Mucosa of rectum (tissue), 2 donors: ENCODE data around the gene PRTG.

Experiments used
- H3K27ac ChIP-seq, 2 donors: one replicate each; pipeline ENCODE4 v1.7.0; 2013; ENCODE audit warnings: inconsistent platforms in 2 of 2, low read depth in 2 of 2, low read length in 2 of 2
- H3K27me3 ChIP-seq, 2 donors: one replicate each; pipeline ENCODE4 v1.7.0; 2013; ENCODE audit warnings: low read length in 2 of 2; ENCODE audit not compliant: control insufficient read depth in 2 of 2, insufficient read depth in 2 of 2
- H3K36me3 ChIP-seq, 2 donors: one replicate each; pipeline ENCODE4 v1.7.0; 2013; ENCODE audit warnings: low read length in 2 of 2; ENCODE audit not compliant: control insufficient read depth in 2 of 2, insufficient read depth in 2 of 2
- H3K4me1 ChIP-seq, 2 donors: one replicate each; pipeline ENCODE4 v1.7.0; 2013; ENCODE audit warnings: low read length in 2 of 2, mild to moderate bottlenecking in 1 of 2; ENCODE audit not compliant: control insufficient read depth in 2 of 2, insufficient read depth in 2 of 2
- H3K4me3 ChIP-seq, 2 donors: one replicate each; pipeline ENCODE4 v1.7.0; 2013; ENCODE audit warnings: low read length in 2 of 2
- H3K9ac ChIP-seq, 2 donors: one replicate each; pipeline ENCODE4 v1.7.0; 2013; ENCODE audit warnings: low read length in 2 of 2, low read depth in 1 of 2, mild to moderate bottlenecking in 1 of 2
- H3K9me3 ChIP-seq, 2 donors: one replicate each; pipeline ENCODE4 v1.7.0; 2013; ENCODE audit warnings: low read length in 2 of 2; ENCODE audit not compliant: control insufficient read depth in 2 of 2
- donor health status: healthy.
- donor health status: Normal muscosa, but diverticular disease.

The PRTG gene

DNA sequence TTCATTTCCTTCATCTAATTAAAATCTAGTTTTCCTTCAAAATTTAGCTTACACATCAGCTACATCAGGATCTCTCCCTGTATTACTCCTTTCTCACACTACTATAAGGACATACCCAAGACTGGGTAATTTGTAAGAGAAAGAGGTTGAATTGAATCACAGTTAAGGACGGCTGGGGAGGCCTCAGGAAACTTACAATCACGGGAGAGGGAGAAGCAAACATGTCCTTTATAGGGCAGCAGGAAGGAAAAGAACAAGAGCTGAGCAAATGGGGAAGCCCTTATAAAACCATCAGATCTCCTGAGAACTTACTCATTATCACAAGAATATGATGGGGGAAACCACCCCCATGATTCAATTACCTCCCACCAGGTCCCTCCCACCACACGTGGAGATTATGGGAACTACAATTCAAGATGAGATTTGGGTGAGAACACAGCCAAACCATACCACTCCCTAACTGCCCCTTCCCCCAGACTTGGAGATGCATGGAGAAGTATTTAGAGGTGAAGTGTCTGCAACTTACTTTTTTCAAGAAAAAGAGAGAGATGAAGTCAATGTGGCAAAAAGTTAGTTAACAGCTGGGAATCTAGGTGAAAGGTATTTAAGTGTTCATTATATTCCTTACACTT is 21.3 kb downstream of the PRTG start:
- Histone ChIP-seq H3K9me3 (no peaks in the 10 kb centered on the region), H3K4me1 (no peaks in the 10 kb centered on the region), H3K9ac (no peak overlapping the region), H3K4me3 (no peak overlapping the region), H3K36me3 (no peaks in the 10 kb centered on the region), H3K27ac (no peak overlapping the region), H3K27me3 (no peaks in the 10 kb centered on the region)

DNA sequence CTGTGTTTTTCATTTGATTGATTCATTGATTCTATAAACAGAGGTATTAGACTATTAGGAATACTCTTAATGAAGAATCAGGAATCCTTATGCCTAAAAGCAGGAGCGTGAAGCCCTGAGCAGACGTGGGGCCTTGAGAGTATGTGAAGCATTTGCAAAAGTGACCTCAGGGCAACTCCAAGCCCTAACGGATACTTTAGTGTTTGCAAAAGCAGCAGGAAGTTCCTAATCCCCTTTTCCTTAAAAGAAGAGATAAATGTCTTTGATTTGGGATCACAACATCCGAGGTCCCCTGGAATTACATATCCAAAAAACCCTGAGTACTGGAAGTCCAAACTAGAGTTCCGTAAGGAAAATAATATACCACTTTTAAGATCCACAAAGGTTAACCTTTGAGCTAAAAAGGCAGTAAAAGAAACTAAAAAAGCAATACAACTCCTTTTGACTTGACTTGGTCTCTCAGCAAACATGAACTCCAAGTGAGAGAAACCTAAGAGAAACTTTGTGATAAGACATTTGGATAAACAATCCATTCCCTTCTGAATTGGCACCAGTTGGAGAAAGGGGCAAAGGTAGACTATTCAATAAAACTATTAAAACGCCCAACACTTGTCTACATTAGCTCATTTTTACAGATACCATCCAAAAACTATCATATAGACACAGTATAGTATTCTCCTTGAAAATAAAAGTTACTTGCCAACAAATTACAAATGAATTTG is 27.4 kb downstream of the PRTG start:
- Histone ChIP-seq H3K9me3 (no peaks in the 10 kb centered on the region), H3K27ac (no peak overlapping the region), H3K36me3 (no peaks in the 10 kb centered on the region), H3K27me3 (no peaks in the 10 kb centered on the region), H3K4me3 (no peak overlapping the region), H3K9ac (no peak overlapping the region), H3K4me1 (peaks cover 0 to 5% of the 10 kb centered on the region in 2 donors)

DNA sequence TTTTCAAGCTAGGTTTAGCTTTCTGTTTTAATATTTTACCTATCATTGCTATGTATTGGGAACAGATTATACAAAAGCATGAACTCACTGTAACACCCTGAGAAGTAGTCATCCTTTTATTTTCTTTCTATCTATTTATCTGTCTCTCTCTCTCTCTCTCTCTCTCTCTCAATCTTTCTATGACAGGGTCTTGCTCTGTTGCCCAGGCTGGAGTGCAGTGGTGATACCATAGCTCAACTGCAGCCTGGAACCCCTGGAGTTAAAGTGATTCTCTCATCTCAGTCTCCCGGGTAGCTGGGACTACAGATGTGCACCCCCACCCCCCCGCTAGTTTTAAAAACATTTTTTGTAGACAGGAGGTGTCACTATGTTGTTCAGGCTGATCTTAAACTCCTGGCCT is 28.9 kb downstream of the PRTG start:
- H3K4me1 ChIP-seq, result peaks cover 0 to 5% of the 10 kb centered on the region in 2 donors
- H3K4me3 ChIP-seq, result no peak overlapping the region
- H3K27me3 ChIP-seq, result no peaks in the 10 kb centered on the region
- no peak overlapping the region for H3K27ac ChIP-seq
- no peaks in the 10 kb centered on the region for H3K36me3 ChIP-seq
- H3K9ac ChIP-seq, result no peak overlapping the region
- no peaks in the 10 kb centered on the region for H3K9me3 ChIP-seq

DNA sequence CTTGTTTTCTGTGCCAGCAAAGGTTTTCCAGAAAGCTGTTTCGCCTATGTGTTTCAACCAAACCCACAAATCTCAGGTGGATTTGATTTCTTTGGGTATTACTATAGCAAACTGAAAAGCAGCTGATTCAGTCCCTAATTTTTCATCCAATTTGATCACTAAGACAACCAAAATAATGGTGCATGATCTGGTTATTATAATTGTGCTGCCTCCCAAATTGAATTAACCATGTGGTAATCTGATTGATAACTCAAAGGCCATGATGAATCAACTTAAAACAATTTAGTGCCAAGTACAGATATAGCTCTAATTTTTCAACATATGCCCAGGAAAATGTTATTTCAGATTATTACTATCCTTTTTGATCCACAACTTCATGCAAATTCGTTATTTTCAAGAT is 30.6 kb downstream of the PRTG start:
- Histone ChIP-seq H3K4me1 (peaks cover 0 to 5% of the 10 kb centered on the region in 2 donors), H3K9me3 (no peaks in the 10 kb centered on the region), H3K4me3 (no peak overlapping the region), H3K36me3 (no peaks in the 10 kb centered on the region), H3K27me3 (no peaks in the 10 kb centered on the region), H3K9ac (no peak overlapping the region), H3K27ac (no peak overlapping the region)

DNA sequence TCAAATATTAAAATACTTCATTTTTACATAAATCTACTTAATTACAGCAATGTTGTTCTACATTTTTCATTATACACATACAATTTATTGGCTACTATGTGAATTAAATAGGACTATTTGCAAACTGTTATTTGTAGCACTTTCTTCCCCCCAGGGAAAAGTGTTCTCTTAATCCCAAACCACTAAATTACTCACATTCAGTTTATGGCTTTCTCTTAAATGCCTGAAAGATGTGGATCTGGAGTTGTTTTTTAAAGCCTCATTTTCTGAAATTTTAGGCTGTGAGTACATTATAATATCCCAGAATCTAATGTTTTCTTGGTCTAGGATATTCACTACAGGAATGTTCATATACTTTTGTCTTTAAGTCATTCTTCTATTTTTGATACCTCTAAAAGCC is 32.7 kb downstream of the PRTG start:
- Histone ChIP-seq H3K27me3 (no peaks in the 10 kb centered on the region), H3K36me3 (no peaks in the 10 kb centered on the region), H3K9me3 (no peaks in the 10 kb centered on the region), H3K9ac (no peak overlapping the region), H3K4me1 (peaks cover 0 to 3% of the 10 kb centered on the region in 2 donors), H3K4me3 (no peak overlapping the region), H3K27ac (no peak overlapping the region)

DNA sequence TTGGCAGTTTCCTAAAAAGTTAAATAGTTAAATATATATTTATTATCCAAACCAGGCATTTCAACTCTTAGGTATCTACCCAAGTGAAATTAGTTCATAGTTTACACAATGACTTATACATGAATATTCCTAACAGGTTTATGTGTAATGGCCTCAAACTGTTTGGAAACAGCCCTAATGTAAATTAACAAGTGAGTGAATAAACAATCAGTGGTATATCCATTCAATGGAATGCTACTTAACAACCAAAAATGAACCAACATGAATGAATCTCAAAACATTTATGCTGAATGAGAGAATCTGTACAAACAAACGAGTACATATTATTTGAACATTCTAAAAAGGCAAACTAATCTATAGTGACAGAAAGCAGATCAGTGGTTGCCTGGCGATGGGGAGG is 33.5 kb downstream of the PRTG start:
- Histone ChIP-seq H3K4me1 (no peaks in the 10 kb centered on the region), H3K27me3 (no peaks in the 10 kb centered on the region), H3K9me3 (no peaks in the 10 kb centered on the region), H3K36me3 (no peaks in the 10 kb centered on the region), H3K9ac (no peak overlapping the region), H3K4me3 (no peak overlapping the region), H3K27ac (no peak overlapping the region)

DNA sequence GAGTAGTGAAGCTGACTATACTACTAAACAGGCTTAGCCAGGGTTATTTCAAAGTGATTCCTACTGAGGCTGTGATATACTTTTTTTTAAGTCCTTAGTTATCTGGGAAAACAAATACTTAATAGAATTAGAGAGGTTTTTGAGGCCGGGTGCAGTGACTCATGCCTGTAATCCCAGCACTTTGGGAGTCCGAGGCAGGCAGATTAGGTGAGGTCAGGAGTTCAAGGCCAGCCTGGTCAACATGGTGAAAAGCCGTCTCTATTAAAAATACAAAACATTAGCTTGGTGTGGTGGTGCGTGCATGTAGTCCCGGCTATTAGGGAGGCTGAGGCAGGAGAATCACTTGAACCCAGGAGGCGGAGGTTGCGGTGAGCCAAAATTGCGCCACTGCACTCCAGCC is 34.2 kb downstream of the PRTG start:
- H3K4me3 ChIP-seq, result no peak overlapping the region
- H3K36me3 ChIP-seq, result no peaks in the 10 kb centered on the region
- H3K9me3 ChIP-seq, result no peaks in the 10 kb centered on the region
- H3K4me1 ChIP-seq, result no peaks in the 10 kb centered on the region
- H3K9ac ChIP-seq, result no peak overlapping the region
- no peak overlapping the region for H3K27ac ChIP-seq
- no peaks in the 10 kb centered on the region for H3K27me3 ChIP-seq

DNA sequence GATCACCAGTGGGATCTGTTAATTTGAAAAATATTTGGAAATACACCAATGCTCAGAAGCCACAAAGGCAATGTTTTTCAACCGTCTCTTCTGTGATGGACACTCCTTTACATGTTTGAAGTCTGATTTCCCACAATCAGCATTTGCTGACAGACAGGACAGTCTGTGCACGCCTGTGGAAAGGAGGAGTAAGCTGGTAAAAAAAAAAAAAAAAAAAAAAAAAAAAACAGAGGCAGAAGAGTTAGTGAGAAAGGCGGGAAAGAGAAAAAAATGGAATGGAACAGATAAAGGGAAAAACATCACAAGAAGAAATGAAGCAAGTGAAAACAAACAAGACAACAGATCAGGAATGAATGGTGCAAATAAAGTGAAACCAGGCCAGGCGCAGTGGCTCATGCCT is 35.0 kb downstream of the PRTG start:
- Histone ChIP-seq H3K27me3 (no peaks in the 10 kb centered on the region), H3K9me3 (no peaks in the 10 kb centered on the region), H3K9ac (no peak overlapping the region), H3K4me1 (no peaks in the 10 kb centered on the region), H3K4me3 (no peak overlapping the region), H3K36me3 (no peaks in the 10 kb centered on the region), H3K27ac (no peak overlapping the region)

DNA sequence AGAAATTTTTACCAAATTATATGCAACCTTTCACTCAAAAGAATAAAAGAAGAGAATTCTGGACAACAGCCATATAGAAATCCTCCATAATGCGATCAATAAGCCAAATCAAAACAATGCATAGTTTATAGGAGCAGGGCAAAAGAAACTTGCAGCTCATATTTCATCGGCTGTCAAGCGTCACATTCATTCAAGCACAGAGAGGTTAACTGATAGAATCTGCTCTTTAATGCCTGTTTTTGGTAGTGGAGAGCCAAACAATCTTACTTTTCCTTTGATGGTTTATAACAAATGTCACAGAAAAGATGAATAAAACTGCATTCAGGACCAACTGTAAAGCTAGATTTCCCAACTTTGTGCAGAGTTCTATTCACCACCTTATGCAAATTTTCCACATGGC is 35.4 kb downstream of the PRTG start:
- Histone ChIP-seq H3K9me3 (no peaks in the 10 kb centered on the region), H3K4me3 (no peak overlapping the region), H3K27ac (no peak overlapping the region), H3K9ac (no peak overlapping the region), H3K4me1 (no peaks in the 10 kb centered on the region), H3K27me3 (no peaks in the 10 kb centered on the region), H3K36me3 (no peaks in the 10 kb centered on the region)

DNA sequence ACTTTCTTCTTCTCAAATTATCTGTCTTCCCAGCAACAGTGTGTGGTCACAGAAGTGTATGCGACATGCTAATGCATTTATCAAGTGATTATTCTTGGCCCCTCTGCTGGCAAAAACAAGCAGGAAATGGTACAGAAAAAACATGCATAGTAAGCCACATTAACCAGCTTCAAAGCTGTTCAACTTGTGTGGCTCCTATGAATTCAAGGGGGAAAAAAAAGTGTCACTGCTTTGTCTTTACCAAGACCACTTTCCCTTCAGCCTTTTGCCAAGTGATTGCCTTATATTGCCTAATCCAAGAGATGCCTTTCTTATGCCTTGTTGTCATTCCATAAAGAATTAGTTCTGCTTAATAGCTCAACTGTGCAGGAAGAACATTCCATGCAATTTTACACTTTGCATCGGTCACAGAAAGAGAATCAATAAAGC is 39.1 kb downstream of the PRTG start:
- no peak overlapping the region for H3K27ac ChIP-seq
- H3K36me3 ChIP-seq, result no peaks in the 10 kb centered on the region
- no peak overlapping the region for H3K4me3 ChIP-seq
- H3K9ac ChIP-seq, result no peak overlapping the region
- no peaks in the 10 kb centered on the region for H3K27me3 ChIP-seq
- no peaks in the 10 kb centered on the region for H3K9me3 ChIP-seq
- no peaks in the 10 kb centered on the region for H3K4me1 ChIP-seq
